ENCODE data around the gene STAT2. TPM values are rescaled to one million over a fixed set of nuclear protein-coding genes. Genes with fewer than 3 reads are reported as not detected.
A peak's percentile ranks its signal among the peaks of the same experiment; 100 is the strongest.

Gene STAT2
- total RNA-seq, 1 donor from 2014 or later, result 132 TPM

GRCh38 chr12:56392331-56392730 lies 32.4 kb upstream of the STAT2 start:
- DNase-seq (ENCODE audit: extremely low spot score, unreplicated experiment), result no peak
- no peak for TF ChIP-seq CTCF (conservative IDR thresholded peaks at IDR 0.05)
- H3K9me3 Mint-ChIP-seq, result no peaks in the 10 kb centered on the region
- H3K4me3 Mint-ChIP-seq, result no peak overlapping the region
- peaks cover 12% of the 10 kb centered on the region for H3K4me1 Mint-ChIP-seq (ENCODE audit: unreplicated experiment)
- no peak overlapping the region for H3K27ac Mint-ChIP-seq
- H3K36me3 Mint-ChIP-seq, result no peaks in the 10 kb centered on the region
- no peaks in the 10 kb centered on the region for H3K27me3 Mint-ChIP-seq

GRCh38 chr12:56391721-56392120 lies 31.8 kb upstream of the STAT2 start:
- Mint-ChIP-seq H3K27ac (no peak overlapping the region), H3K9me3 (no peaks in the 10 kb centered on the region), H3K27me3 (no peaks in the 10 kb centered on the region), H3K4me3 (no peak overlapping the region), H3K4me1 (ENCODE audit: unreplicated experiment) (peaks cover 17% of the 10 kb centered on the region), H3K36me3 (no peaks in the 10 kb centered on the region)
- no peak for DNase-seq (ENCODE audit: extremely low spot score, unreplicated experiment)
- TF ChIP-seq CTCF (conservative IDR thresholded peaks at IDR 0.05), result no peak

DNA sequence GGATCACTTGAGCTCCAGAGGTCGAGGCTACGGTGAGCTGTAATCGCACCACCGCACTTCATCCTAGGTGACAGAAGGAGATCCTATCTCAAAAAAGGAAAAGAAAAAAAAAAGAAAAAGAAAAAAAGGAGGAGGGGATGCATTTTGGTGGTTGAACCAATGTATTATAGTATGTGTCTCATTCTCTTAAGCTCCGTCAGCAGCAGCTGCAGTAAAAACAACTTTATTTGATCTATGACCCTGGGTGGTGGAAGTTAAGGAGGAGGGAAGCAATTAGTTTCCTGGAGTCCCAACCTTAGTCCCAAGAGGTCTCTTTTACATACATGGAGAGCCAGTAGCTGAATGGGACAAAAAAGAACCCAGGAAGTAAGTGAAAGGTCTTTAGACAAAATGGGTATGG lies 29.5 kb upstream of the STAT2 start:
- no peak for TF ChIP-seq CTCF (conservative IDR thresholded peaks at IDR 0.05)
- no peak for DNase-seq (ENCODE audit: extremely low spot score, unreplicated experiment)
- peaks cover 21% of the 10 kb centered on the region for H3K4me1 Mint-ChIP-seq (ENCODE audit: unreplicated experiment)
- H3K27me3 Mint-ChIP-seq, result no peaks in the 10 kb centered on the region
- H3K27ac Mint-ChIP-seq, result no peak overlapping the region
- no peaks in the 10 kb centered on the region for H3K36me3 Mint-ChIP-seq
- no peaks in the 10 kb centered on the region for H3K9me3 Mint-ChIP-seq
- H3K4me3 Mint-ChIP-seq, result no peak overlapping the region

GRCh38 chr12:56387152-56387736 lies 27.3 kb upstream of the STAT2 start:
- Mint-ChIP-seq H3K27ac (peak overlapping the region; percentile 48), H3K4me3 (no peak overlapping the region), H3K4me1 (ENCODE audit: unreplicated experiment) (peaks cover 21% of the 10 kb centered on the region), H3K36me3 (no peaks in the 10 kb centered on the region), H3K27me3 (no peaks in the 10 kb centered on the region), H3K9me3 (no peaks in the 10 kb centered on the region)
- no peak for DNase-seq (ENCODE audit: extremely low spot score, unreplicated experiment)
- no peak for TF ChIP-seq CTCF (conservative IDR thresholded peaks at IDR 0.05)

DNA sequence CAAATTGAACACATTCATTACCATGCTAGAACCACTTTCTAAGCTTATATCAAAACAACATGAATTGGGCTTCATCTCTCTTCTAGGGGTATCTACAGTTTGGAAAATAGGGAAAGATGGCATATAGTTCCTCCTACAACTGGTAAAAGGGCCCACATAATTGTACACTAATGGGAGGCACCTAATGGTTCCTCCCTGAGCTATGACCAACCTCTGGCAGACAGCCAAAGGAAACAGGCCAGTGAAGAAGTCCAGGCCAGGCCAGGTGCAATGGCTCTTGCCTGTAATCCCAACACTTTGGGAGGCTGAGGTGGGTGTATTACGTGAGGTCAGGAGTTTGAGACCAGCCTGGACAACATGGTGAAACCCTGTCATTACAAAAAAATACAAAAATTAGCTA lies 26.0 kb upstream of the STAT2 start:
- no peaks in the 10 kb centered on the region for H3K36me3 Mint-ChIP-seq
- H3K27me3 Mint-ChIP-seq, result no peaks in the 10 kb centered on the region
- H3K4me3 Mint-ChIP-seq, result no peak overlapping the region
- DNase-seq (ENCODE audit: extremely low spot score, unreplicated experiment), result no peak
- H3K4me1 Mint-ChIP-seq (ENCODE audit: unreplicated experiment), result peaks cover 21% of the 10 kb centered on the region
- no peaks in the 10 kb centered on the region for H3K9me3 Mint-ChIP-seq
- H3K27ac Mint-ChIP-seq, result no peak overlapping the region
- no peak for TF ChIP-seq CTCF (conservative IDR thresholded peaks at IDR 0.05)

DNA sequence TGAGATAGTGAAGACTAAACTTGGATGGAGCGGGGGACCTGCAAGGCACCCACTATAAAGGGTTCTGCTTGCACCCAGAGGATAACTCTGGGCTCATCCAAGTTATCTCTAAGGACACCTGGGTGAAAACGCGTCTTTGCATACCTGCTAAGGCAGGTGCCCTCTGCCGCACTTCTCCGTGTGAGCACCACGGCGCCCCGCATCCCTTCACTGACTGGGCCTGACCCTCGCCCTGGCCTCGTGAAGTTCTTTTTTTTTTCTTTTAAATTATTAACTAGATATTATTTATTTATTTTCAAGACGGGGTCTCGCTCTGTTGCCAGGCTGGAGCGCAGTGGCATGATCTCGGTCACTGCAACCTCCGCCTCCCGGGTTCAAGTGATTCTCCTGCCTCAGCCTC lies 22.7 kb upstream of the STAT2 start:
- no peak for DNase-seq (ENCODE audit: extremely low spot score, unreplicated experiment)
- H3K27ac Mint-ChIP-seq, result no peak overlapping the region
- H3K4me1 Mint-ChIP-seq (ENCODE audit: unreplicated experiment), result peaks cover 16% of the 10 kb centered on the region
- H3K36me3 Mint-ChIP-seq, result no peaks in the 10 kb centered on the region
- H3K9me3 Mint-ChIP-seq, result no peaks in the 10 kb centered on the region
- H3K27me3 Mint-ChIP-seq, result no peaks in the 10 kb centered on the region
- no peak for TF ChIP-seq CTCF (conservative IDR thresholded peaks at IDR 0.05)
- no peak overlapping the region for H3K4me3 Mint-ChIP-seq

All from type B pancreatic cell (in vitro differentiated cells).